ENCODE results near the gene ARPC2. TPM values are rescaled to one million over a fixed set of nuclear protein-coding genes. Genes with fewer than 3 reads are reported as not detected.

ARPC2 gene
- total RNA-seq, 1 experiment from 2014 or later = 213 TPM

DNA sequence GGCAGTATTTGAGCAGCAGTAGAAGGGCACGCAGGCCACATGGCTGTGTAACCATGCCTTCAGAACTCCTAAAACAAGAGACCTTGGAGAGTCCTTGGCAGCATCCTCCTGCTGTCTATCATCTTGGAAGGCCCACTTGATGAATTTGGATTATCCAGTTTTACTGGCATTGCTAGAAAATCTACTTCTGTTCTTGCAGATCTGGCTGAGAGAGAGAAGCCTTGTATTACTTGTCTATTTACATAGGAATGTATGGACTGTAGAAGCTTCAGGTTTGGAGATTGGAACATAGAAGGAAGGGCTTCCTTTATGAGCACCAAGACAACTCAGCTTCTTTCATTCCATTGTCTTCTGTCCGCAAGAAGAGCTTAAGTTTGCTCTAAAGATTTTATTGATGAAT is 27.7 kb downstream of the ARPC2 start:
- no peaks in the 10 kb centered on the region for H3K9me2 ChIP-seq (replicated peaks; ENCODE audit: low read length)
- no peak overlapping the region for H2AFZ ChIP-seq (ENCODE audit: low read length)
- no peaks in the 10 kb centered on the region for H3K4me1 ChIP-seq (ENCODE audit: insufficient read depth, low read length)
- BruUV-seq (replicated peaks) = no TSS peak
- H3F3A ChIP-seq (ENCODE audit: low read length, unreplicated experiment) = no peaks in the 10 kb centered on the region
- DNase-seq (no peak), ATAC-seq (no peak)
- POLR2A ChIA-PET (ENCODE audit: unreplicated experiment) = no interaction called here
- CTCF ChIA-PET = no interaction called here
- H3K9me3 ChIP-seq (ENCODE audit: low read length) = no peaks in the 10 kb centered on the region
- H3K36me3 ChIP-seq (ENCODE audit: low read depth, low read length) = peaks cover 61% of the 10 kb centered on the region
- no peak overlapping the region for H3K4me3 ChIP-seq (ENCODE audit: low read length)
- no peak overlapping the region for H3K4me2 ChIP-seq (ENCODE audit: low read length)
- H3K79me2 ChIP-seq (ENCODE audit: low read length) = no peaks in the 10 kb centered on the region
- H3K27me3 ChIP-seq (ENCODE audit: low read length) = no peaks in the 10 kb centered on the region
- no peak overlapping the region for H3K9ac ChIP-seq (ENCODE audit: low read length)
- TF ChIP-seq, protein P1, sequence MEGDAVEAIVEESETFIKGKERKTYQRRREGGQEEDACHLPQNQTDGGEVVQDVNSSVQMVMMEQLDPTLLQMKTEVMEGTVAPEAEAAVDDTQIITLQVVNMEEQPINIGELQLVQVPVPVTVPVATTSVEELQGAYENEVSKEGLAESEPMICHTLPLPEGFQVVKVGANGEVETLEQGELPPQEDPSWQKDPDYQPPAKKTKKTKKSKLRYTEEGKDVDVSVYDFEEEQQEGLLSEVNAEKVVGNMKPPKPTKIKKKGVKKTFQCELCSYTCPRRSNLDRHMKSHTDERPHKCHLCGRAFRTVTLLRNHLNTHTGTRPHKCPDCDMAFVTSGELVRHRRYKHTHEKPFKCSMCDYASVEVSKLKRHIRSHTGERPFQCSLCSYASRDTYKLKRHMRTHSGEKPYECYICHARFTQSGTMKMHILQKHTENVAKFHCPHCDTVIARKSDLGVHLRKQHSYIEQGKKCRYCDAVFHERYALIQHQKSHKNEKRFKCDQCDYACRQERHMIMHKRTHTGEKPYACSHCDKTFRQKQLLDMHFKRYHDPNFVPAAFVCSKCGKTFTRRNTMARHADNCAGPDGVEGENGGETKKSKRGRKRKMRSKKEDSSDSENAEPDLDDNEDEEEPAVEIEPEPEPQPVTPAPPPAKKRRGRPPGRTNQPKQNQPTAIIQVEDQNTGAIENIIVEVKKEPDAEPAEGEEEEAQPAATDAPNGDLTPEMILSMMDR (conservative IDR thresholded peaks at IDR 0.05; ENCODE audit: low read depth, low read length) = no peak
- TF ChIP-seq EZH2phosphoT487 (IDR thresholded peaks at IDR 0.05; ENCODE audit: borderline replicate concordance, low read length) = no peak
- no peak for TF ChIP-seq EZH2 (IDR thresholded peaks at IDR 0.05; ENCODE audit: low read length, unreplicated experiment)
- intact Hi-C loops (cut with micrococcal nuclease) = no loop called here
- no peak overlapping the region for H3K27ac ChIP-seq (ENCODE audit: low read length)
- H4K20me1 ChIP-seq (ENCODE audit: low read length) = no peaks in the 10 kb centered on the region

GRCh38 chr2:218245214-218245613 is 28.2 kb downstream of the ARPC2 start:
- Histone ChIP-seq H3K9ac (ENCODE audit: low read length) (no peak overlapping the region), H3K27me3 (ENCODE audit: low read length) (no peaks in the 10 kb centered on the region), H3K36me3 (ENCODE audit: low read depth, low read length) (peaks cover 66% of the 10 kb centered on the region), H4K20me1 (ENCODE audit: low read length) (no peaks in the 10 kb centered on the region), H3K79me2 (ENCODE audit: low read length) (no peaks in the 10 kb centered on the region), H3K4me3 (ENCODE audit: low read length) (no peak overlapping the region), H3K9me2 (replicated peaks; ENCODE audit: low read length) (no peaks in the 10 kb centered on the region), H3K9me3 (ENCODE audit: low read length) (no peaks in the 10 kb centered on the region), H2AFZ (ENCODE audit: low read length) (no peak overlapping the region), H3K4me1 (ENCODE audit: insufficient read depth, low read length) (no peaks in the 10 kb centered on the region), H3K27ac (ENCODE audit: low read length) (no peak overlapping the region), H3F3A (ENCODE audit: low read length, unreplicated experiment) (no peaks in the 10 kb centered on the region), H3K4me2 (ENCODE audit: low read length) (no peak overlapping the region)
- intact Hi-C loops (cut with micrococcal nuclease) = no loop called here
- DNase-seq = no peak
- ChIA-PET POLR2A (ENCODE audit: unreplicated experiment) (no interaction called here), CTCF (no interaction called here)
- BruUV-seq (replicated peaks) = no TSS peak
- ATAC-seq = no peak
- TF ChIP-seq EZH2 (IDR thresholded peaks at IDR 0.05; ENCODE audit: low read length, unreplicated experiment) = no peak
- TF ChIP-seq, protein P1 (conservative IDR thresholded peaks at IDR 0.05; ENCODE audit: low read depth, low read length) = no peak
- no peak for TF ChIP-seq EZH2phosphoT487 (IDR thresholded peaks at IDR 0.05; ENCODE audit: borderline replicate concordance, low read length)

GRCh38 chr2:218249691-218250090 is 32.7 kb downstream of the ARPC2 start:
- no TSS peak for BruUV-seq (replicated peaks)
- intact Hi-C loops (cut with micrococcal nuclease) = no loop called here
- ATAC-seq (no peak), DNase-seq (no peak)
- no peak overlapping the region for H3K4me2 ChIP-seq (ENCODE audit: low read length)
- H3K79me2 ChIP-seq (ENCODE audit: low read length) = no peaks in the 10 kb centered on the region
- ChIA-PET POLR2A (ENCODE audit: unreplicated experiment) (no interaction called here), CTCF (no interaction called here)
- H3K4me1 ChIP-seq (ENCODE audit: insufficient read depth, low read length) = no peaks in the 10 kb centered on the region
- no peaks in the 10 kb centered on the region for H3K9me2 ChIP-seq (replicated peaks; ENCODE audit: low read length)
- no peaks in the 10 kb centered on the region for H4K20me1 ChIP-seq (ENCODE audit: low read length)
- H3K4me3 ChIP-seq (ENCODE audit: low read length) = no peak overlapping the region
- no peaks in the 10 kb centered on the region for H3K27me3 ChIP-seq (ENCODE audit: low read length)
- H3K27ac ChIP-seq (ENCODE audit: low read length) = no peak overlapping the region
- peaks cover 66% of the 10 kb centered on the region for H3K36me3 ChIP-seq (ENCODE audit: low read depth, low read length)
- no peaks in the 10 kb centered on the region for H3K9me3 ChIP-seq (ENCODE audit: low read length)
- no peaks in the 10 kb centered on the region for H3F3A ChIP-seq (ENCODE audit: low read length, unreplicated experiment)
- H3K9ac ChIP-seq (ENCODE audit: low read length) = no peak overlapping the region
- TF ChIP-seq EZH2phosphoT487 (IDR thresholded peaks at IDR 0.05; ENCODE audit: borderline replicate concordance, low read length) = no peak
- TF ChIP-seq, protein P1 (conservative IDR thresholded peaks at IDR 0.05; ENCODE audit: low read depth, low read length) = no peak
- TF ChIP-seq EZH2 (IDR thresholded peaks at IDR 0.05; ENCODE audit: low read length, unreplicated experiment) = no peak
- no peak overlapping the region for H2AFZ ChIP-seq (ENCODE audit: low read length)
